CD4-positive, alpha-beta T cell treated with Interferon gamma for 1 hour (primary cell): ENCODE data around the gene TRMT1L.

ENCODE experiments used
- DNase-seq: peaks from one replicate; pipeline ENCODE4 v3.0.0-alpha.2; 2020

TRMT1L gene

GRCh38 chr1:185112356-185112755, 44.4 kb downstream of the TRMT1L start:
- DNase-seq: no peak

GRCh38 chr1:185111873-185112272, 44.9 kb downstream of the TRMT1L start:
- no peak for DNase-seq

GRCh38 chr1:185110145-185110544, 46.6 kb downstream of the TRMT1L start:
- DNase-seq: no peak

GRCh38 chr1:185108321-185108720, 48.4 kb downstream of the TRMT1L start:
- no peak for DNase-seq

GRCh38 chr1:185105121-185105520, 51.6 kb downstream of the TRMT1L start:
- no peak for DNase-seq

- no peak for DNase-seq
Observed at GRCh38 chr1:185104083-185104482, 52.7 kb downstream of the TRMT1L start.

- no peak for DNase-seq
Observed at GRCh38 chr1:185096531-185096930, 60.2 kb downstream of the TRMT1L start.

GRCh38 chr1:185094761-185095160, 62.0 kb downstream of the TRMT1L start:
- no peak for DNase-seq

GRCh38 chr1:185091480-185091879, 65.3 kb downstream of the TRMT1L start:
- no peak for DNase-seq

- no peak for DNase-seq
Observed at GRCh38 chr1:185087746-185088145, 69.0 kb downstream of the TRMT1L start.

GRCh38 chr1:185087101-185087500, 69.7 kb downstream of the TRMT1L start:
- DNase-seq: no peak

- no peak for DNase-seq
Observed at GRCh38 chr1:185083818-185084217, 72.9 kb downstream of the TRMT1L start.

GRCh38 chr1:185080422-185080821, 76.3 kb downstream of the TRMT1L start:
- DNase-seq: no peak

- DNase-seq: no peak
Observed at GRCh38 chr1:185077374-185077773, 79.4 kb downstream of the TRMT1L start.

GRCh38 chr1:185075476-185075875, 81.3 kb downstream of the TRMT1L start:
- no peak for DNase-seq

- DNase-seq: no peak
Observed at GRCh38 chr1:185074307-185074706, 82.4 kb downstream of the TRMT1L start.

GRCh38 chr1:185073725-185074124, 83.0 kb downstream of the TRMT1L start:
- DNase-seq: no peak

GRCh38 chr1:185070051-185070450, 86.7 kb downstream of the TRMT1L start:
- no peak for DNase-seq

- no peak for DNase-seq
Observed at GRCh38 chr1:185069202-185069772, 87.5 kb downstream of the TRMT1L start.

GRCh38 chr1:185068341-185068740, 88.4 kb downstream of the TRMT1L start:
- DNase-seq: no peak
